IMR-90 (cell line): ENCODE data around the gene PEX5. TPM values are rescaled to one million over a fixed set of nuclear protein-coding genes. Genes with fewer than 3 reads are reported as not detected.

ENCODE experiments used
- ATAC-seq: fragments of 200-7000 bp; cut with Tn5 transposase; 2 replicates; pipeline ENCODE4 v1.9.1; 2020; ENCODE audit warnings: low read depth, mild to moderate bottlenecking, moderate library complexity
- Bru-seq: library from RNA; stranded (reverse); fragments of 400-500 nt; gene quantifications from one replicate; lab custom pipeline; 2021; lab: Mats Ljungman, UMichigan
- BruChase-seq, 2 experiments: library from RNA; stranded (reverse); fragments of 400-500 nt; gene quantifications; one replicate each; lab custom pipeline; 2021; lab: Mats Ljungman, UMichigan
- BruUV-seq: library from RNA; stranded (reverse); fragments of 400-500 nt; replicated peaks from 2 replicates; lab custom pipeline; 2021; lab: Mats Ljungman, UMichigan
- CTCF ChIA-PET: fragments of 300-600 bp; formaldehyde crosslinking; extraction: SDS; loops from one replicate; lab custom pipeline; 2021; ENCODE audit warnings: antibody characterized with exemption; lab: Yijun Ruan, JAX
- POLR2A ChIA-PET: fragments of 300-600 bp; sonication (Branson Sonifier 250); formaldehyde crosslinking; loops from one replicate; lab custom pipeline; 2022; ENCODE audit warnings: antibody characterized with exemption; ENCODE audit not compliant: unreplicated experiment; lab: Charles Lee
- DNase-seq: peaks from one replicate; pipeline ENCODE4 v3.0.0; 2013
- H2AFZ ChIP-seq: replicated peaks from 2 replicates; pipeline ENCODE3; 2013; ENCODE audit warnings: low read length, mild to moderate bottlenecking; ENCODE audit not compliant: poor library complexity
- H2AK5ac ChIP-seq: 2 replicates; pipeline ENCODE4 v1.6.1; 2013; ENCODE audit warnings: low read depth, low read length, inconsistent platforms
- H2AK9ac ChIP-seq: replicated peaks from 2 replicates; pipeline ENCODE3; 2013; ENCODE audit warnings: mild to moderate bottlenecking, low read depth, low read length, moderate library complexity; ENCODE audit not compliant: poor library complexity
- H2BK120ac ChIP-seq: 2 replicates; pipeline ENCODE4 v1.6.1; 2013; ENCODE audit warnings: low read depth, low read length, inconsistent platforms
- H2BK15ac ChIP-seq: 3 replicates; pipeline ENCODE4 v1.6.1; 2013; ENCODE audit warnings: low read depth, low read length, inconsistent platforms
- H2BK20ac ChIP-seq: 2 replicates; pipeline ENCODE4 v1.6.1; 2013; ENCODE audit warnings: low read depth, mild to moderate bottlenecking, inconsistent platforms, low read length, moderate library complexity
- H2BK5ac ChIP-seq: 2 replicates; pipeline ENCODE4 v1.6.1; 2013; ENCODE audit warnings: mild to moderate bottlenecking, low read depth, low read length, inconsistent platforms; ENCODE audit not compliant: poor library complexity, severe bottlenecking
- H3K14ac ChIP-seq: replicated peaks from 2 replicates; pipeline ENCODE4 v1.6.1; 2013; ENCODE audit warnings: low read depth, low read length, inconsistent platforms
- H3K18ac ChIP-seq: 2 replicates; pipeline ENCODE4 v1.6.1; 2013; ENCODE audit warnings: low read depth, low read length, control low read depth
- H3K23ac ChIP-seq: 2 replicates; pipeline ENCODE4 v1.6.1; 2013; ENCODE audit warnings: low read depth, low read length, inconsistent platforms
- H3K27ac ChIP-seq: 2 replicates; pipeline ENCODE4 v1.5.1; 2013; ENCODE audit warnings: mild to moderate bottlenecking, control low read depth, low read length; ENCODE audit not compliant: insufficient read depth
- H3K27me3 ChIP-seq: 2 replicates; pipeline ENCODE4 v1.6.1; 2013; ENCODE audit warnings: low read length; ENCODE audit not compliant: control insufficient read depth, insufficient read depth
- H3K36me3 ChIP-seq: 2 replicates; pipeline ENCODE4 v1.6.1; 2013; ENCODE audit warnings: low read length, mixed read lengths; ENCODE audit not compliant: control insufficient read depth, insufficient read depth
- H3K4ac ChIP-seq: 2 replicates; pipeline ENCODE4 v1.6.1; 2013; ENCODE audit warnings: low read depth, low read length, inconsistent platforms
- H3K4me1 ChIP-seq: 2 replicates; pipeline ENCODE4 v1.6.1; 2013; ENCODE audit warnings: low read length, mixed read lengths; ENCODE audit not compliant: control insufficient read depth, insufficient read depth
- H3K4me2 ChIP-seq: 2 replicates; pipeline ENCODE4 v1.6.1; 2013; ENCODE audit warnings: low read depth, mild to moderate bottlenecking, control low read depth, low read length, moderate library complexity
- H3K4me3 ChIP-seq: 2 replicates; pipeline ENCODE4 v1.5.1; 2013; ENCODE audit warnings: low read depth, mild to moderate bottlenecking, control low read depth, low read length, moderate library complexity; ENCODE audit not compliant: insufficient read depth
- H3K56ac ChIP-seq: 2 replicates; pipeline ENCODE4 v1.6.1; 2013; ENCODE audit warnings: low read length, inconsistent platforms; ENCODE audit not compliant: insufficient read depth; ENCODE audit errors: extremely low read depth
- H3K79me1 ChIP-seq, 2 experiments: 2 replicates each; pipeline ENCODE4 v1.6.1; 2013; ENCODE audit warnings: low read length in 2 of 2, inconsistent platforms in 1 of 2, low read depth in 1 of 2
- H3K9ac ChIP-seq: 2 replicates; pipeline ENCODE4 v1.6.1; 2013; ENCODE audit warnings: low read depth, low read length, control low read depth
- H3K9me1 ChIP-seq: 2 replicates; pipeline ENCODE4 v1.6.1; 2013; ENCODE audit warnings: low read length, inconsistent platforms; ENCODE audit not compliant: insufficient read depth
- H3K9me3 ChIP-seq: 2 replicates; pipeline ENCODE4 v1.6.1; 2013; ENCODE audit warnings: low read length; ENCODE audit not compliant: control insufficient read depth, insufficient read depth
- H4K20me1 ChIP-seq: 2 replicates; pipeline ENCODE4 v1.6.1; 2013; ENCODE audit warnings: low read length, inconsistent platforms; ENCODE audit not compliant: insufficient read depth
- H4K5ac ChIP-seq: 2 replicates; pipeline ENCODE4 v1.6.1; 2013; ENCODE audit warnings: mild to moderate bottlenecking, low read depth, low read length, control low read depth
- H4K8ac ChIP-seq, 2 experiments: 2 replicates each; pipeline ENCODE4 v1.6.1; 2013; ENCODE audit warnings: low read depth in 2 of 2, low read length in 2 of 2, control low read depth in 1 of 2, inconsistent platforms in 1 of 2
- H4K91ac ChIP-seq: 2 replicates; pipeline ENCODE4 v1.6.1; 2013; ENCODE audit warnings: low read depth, low read length, inconsistent platforms; ENCODE audit not compliant: insufficient read depth
- BHLHE40 ChIP-seq: fragments of 150-350 bp; IDR thresholded peaks from 2 replicates; pipeline ENCODE4 v1.6.1; 2016; ENCODE audit warnings: mild to moderate bottlenecking, low read depth, low read length
- CEBPB ChIP-seq: IDR thresholded peaks from 2 replicates; pipeline ENCODE4 v1.6.1; 2012; ENCODE audit warnings: low read depth, low read length, improper control_type of control experiment
- CTCF ChIP-seq: conservative IDR thresholded peaks from 2 replicates; pipeline ENCODE4 v1.5.1; 2012; ENCODE audit warnings: mild to moderate bottlenecking, low read depth, low read length, improper control_type of control experiment
- MAFK ChIP-seq: IDR thresholded peaks from 2 replicates; pipeline ENCODE4 v1.6.1; 2012; ENCODE audit warnings: low read depth, low read length, improper control_type of control experiment
- MAZ ChIP-seq: IDR thresholded peaks from 2 replicates; pipeline ENCODE4 v1.6.1; 2012; ENCODE audit warnings: low read depth, mild to moderate bottlenecking, low read length, improper control_type of control experiment, moderate library complexity, borderline replicate concordance
- MXI1 ChIP-seq: IDR thresholded peaks from 2 replicates; pipeline ENCODE4 v1.6.1; 2012; ENCODE audit warnings: low read depth, mild to moderate bottlenecking, low read length, moderate library complexity, borderline replicate concordance
- POLR2A ChIP-seq: IDR thresholded peaks from 2 replicates; pipeline ENCODE4 v1.6.1; 2012; ENCODE audit warnings: mild to moderate bottlenecking, low read depth, low read length
- RAD21 ChIP-seq: IDR thresholded peaks from 2 replicates; pipeline ENCODE4 v1.6.1; 2012; ENCODE audit warnings: low read length, improper control_type of control experiment
- RCOR1 ChIP-seq: IDR thresholded peaks from 2 replicates; pipeline ENCODE4 v1.6.1; 2012; ENCODE audit warnings: mild to moderate bottlenecking, low read length, improper control_type of control experiment; ENCODE audit not compliant: insufficient replicate concordance
- RFX5 ChIP-seq: IDR thresholded peaks from 2 replicates; pipeline ENCODE4 v1.8.0; 2012; ENCODE audit warnings: low read depth, mild to moderate bottlenecking, low read length, moderate library complexity
- SMC3 ChIP-seq: fragments of 150-350 bp; IDR thresholded peaks from 2 replicates; pipeline ENCODE4 v1.6.1; 2016; ENCODE audit warnings: low read depth, mild to moderate bottlenecking, antibody characterized with exemption, low read length, moderate library complexity
- WGBS, 2 experiments: methylation state at CpG; one replicate each; pipeline versions ENCODE4 v1.1.5 to v1.1.7; 2013; ENCODE audit warnings: missing lambda C conversion rate in 2 of 2; ENCODE audit not compliant: insufficient read length in 1 of 2; ENCODE audit errors: extremely low coverage in 2 of 2; 5-methylcytosine and 5-hydroxymethylcytosine counted together
- dilution Hi-C: fragments of 300-500 bp; cut with HindIII; formaldehyde crosslinking; loops from one replicate; pipeline ENCODE4 v1.14.3; 2018; ENCODE audit warnings: low sequenced_read_pairs; ENCODE audit not compliant: unreplicated experiment
- in situ Hi-C: fragments of 300-500 bp; cut with MboI; formaldehyde crosslinking; loops from 3 replicates; pipeline ENCODE4 v1.14.3; 2019; ENCODE audit warnings: low sequenced_read_pairs, inconsistent platforms, mixed read lengths
- intact Hi-C: fragments of 100-400 bp; cut with micrococcal nuclease; formaldehyde crosslinking; loops from 2 replicates; pipeline ENCODE4 v1.10.0; 2022
- long read RNA-seq: library from polyadenylated mRNA; unstranded; transcript quantifications from one replicate; pipeline ENCODE4 v2.0.0, GENCODE V29; 2021; ENCODE audit not compliant: unreplicated experiment
- polyA plus RNA-seq, 3 experiments: library from polyadenylated mRNA; depleted of rRNA; stranded (reverse); fragments of >200 nt; gene quantifications; 2 replicates each; pipeline ENCODE4 v1.2.3, GENCODE V29; 2012; ENCODE audit warnings: low replicate concordance in 1 of 3
- total RNA-seq: library from RNA; depleted of rRNA; stranded (reverse); fragments of >200 nt; gene quantifications from 2 replicates; pipeline ENCODE4 v1.2.3, GENCODE V29; 2012; rRNA removed

The PEX5 gene
- total RNA-seq (18.3 and 18.6 TPM in 2 replicates), polyA plus RNA-seq (2012; rRNA removed) (13.6 and 14.4 TPM in 2 replicates), Bru-seq, nascent RNA (percentile 51 among the genes with signal in this experiment), BruChase-seq, experiment 1, labeled RNA remaining after a 6-hour chase (percentile 56 among the genes with signal in this experiment), BruChase-seq, experiment 2, labeled RNA remaining after a 2-hour chase (percentile 57 among the genes with signal in this experiment)
- polyA plus RNA-seq (2012; cell fraction: cytosol; rRNA removed), result 11.5 and 15.3 TPM in 2 replicates
- polyA plus RNA-seq (2012; cell fraction: nucleus; rRNA removed; ENCODE audit: low replicate concordance), result 15.5 and 16.8 TPM in 2 replicates
- long read RNA-seq, partial matches to known transcripts, result 4 of 7 reads
- long read RNA-seq, other reads (novel, unspliced or antisense), result 1 of 7 reads

GRCh38 chr12:7189398-7190267 lies at the start of gene PEX5:
TSS of gene PEX5 (plus strand) at chr12:7189686. CDS start at chr12:7190378, 692 bp downstream.
- DNase-seq, result peak; percentile 92
- Histone ChIP-seq H3K14ac (peak within 1 kb of the TSS; percentile 89), H3K56ac (peak within 1 kb of the TSS; percentile 41; the same call in 1 of the 2 replicates), H3K9ac (peak within 1 kb of the TSS; percentile 87), H2AFZ (peak within 1 kb of the TSS; percentile 96), H3K4me1 (peaks cover 7% of the 10 kb centered on the region), H4K20me1 (no peaks in the 10 kb centered on the region), H2BK15ac (peak within 1 kb of the TSS; percentile 19; the same call in 1 of the 3 replicates), H4K5ac (peak within 1 kb of the TSS; percentile 70), H2AK9ac (peak within 1 kb of the TSS; percentile 86), H2BK120ac (peak within 1 kb of the TSS; percentile 65; the same call in 1 of the 2 replicates), H3K27ac (peak within 1 kb of the TSS; percentile 76), H3K4me3 (peak within 1 kb of the TSS; percentile 69), H2AK5ac (peak within 1 kb of the TSS; percentile 30; the same call in 1 of the 2 replicates), H3K18ac (peak within 1 kb of the TSS; percentile 61), H4K91ac (peak within 1 kb of the TSS; percentile 60; the same call in 1 of the 2 replicates), H3K36me3 (peaks cover 4% of the 10 kb centered on the region), H3K27me3 (no peaks in the 10 kb centered on the region), H2BK5ac (peak within 1 kb of the TSS; percentile 59), H3K79me1 (peaks cover 0 to 30% of the 10 kb centered on the region in 2 experiments; a peak in 2 of 4 replicates), H3K4ac (peak within 1 kb of the TSS; percentile 81), H3K4me2 (peak within 1 kb of the TSS; percentile 99), H4K8ac (peak within 1 kb of the TSS; percentile 49 to 89), H3K23ac (peak within 1 kb of the TSS; percentile 93), H3K9me3 (no peaks in the 10 kb centered on the region), H3K9me1 (0 out of 2 replicates have a peak, but pooled peaks cover 4% of the 10 kb centered on the region), H2BK20ac (peak within 1 kb of the TSS; percentile 67)
- no TSS peak for BruUV-seq
- peak; percentile 96 for ATAC-seq
- dilution Hi-C loops, result no loop called here
- ChIA-PET POLR2A (interaction anchor here (0.5 kb wide), 1 partner anchor 747 kb away, joined by 4 read pairs; no protein-coding TSS in a partner anchor), CTCF (interaction anchor here (0.6 kb wide), 1 partner anchor 889 kb away, joined by 6 read pairs; no protein-coding TSS in a partner anchor)
- TF ChIP-seq RFX5, result no peak
- no peak for TF ChIP-seq CTCF
- peak; percentile 24; the same call in 1 of the 2 replicates for TF ChIP-seq MAZ
- TF ChIP-seq POLR2A, result no peak; the same call in 1 of the 2 replicates
- TF ChIP-seq MAFK, result no peak
- TF ChIP-seq RAD21, result no peak
- TF ChIP-seq BHLHE40, result no peak
- no peak for TF ChIP-seq SMC3
- no peak for TF ChIP-seq CEBPB
- no peak for TF ChIP-seq RCOR1
- TF ChIP-seq MXI1, result 0 out of 2 replicates have a peak, but pooled peaks have one; percentile 30
- intact Hi-C loops, result no loop called here
- 1% methylated on average over 11 of the region's 68 CpGs; no CpG with 5 or more reads in 1 of the 2 experiments for WGBS, 2 experiments
- in situ Hi-C loops, result no loop called here
